Colonic mucosa (tissue), 4 donors: ENCODE results near the gene IMMP2L. TPM values are rescaled to one million over a fixed set of nuclear protein-coding genes. Genes with fewer than 3 reads are reported as not detected.

Experiments used
- DNase-seq: peaks from one replicate; pipeline ENCODE4 v3.0.0-alpha.2; 2020
- H3K27ac ChIP-seq: fragments of 200-600 bp; one replicate; pipeline ENCODE4 v1.8.0; 2021
- H3K27me3 ChIP-seq: fragments of 200-600 bp; one replicate; pipeline ENCODE4 v1.8.0; 2021
- H3K36me3 ChIP-seq: fragments of 200-600 bp; one replicate; pipeline ENCODE4 v1.8.0; 2021
- H3K4me1 ChIP-seq: fragments of 200-600 bp; one replicate; pipeline ENCODE4 v1.8.0; 2021; ENCODE audit warnings: mild to moderate bottlenecking
- H3K4me3 ChIP-seq: fragments of 200-600 bp; one replicate; pipeline ENCODE4 v1.8.0; 2021
- H3K9ac ChIP-seq, 2 donors: one replicate each; pipeline ENCODE4 v1.7.0; 2013; ENCODE audit warnings: control low read depth in 2 of 2, low read depth in 2 of 2, low read length in 2 of 2
- H3K9me3 ChIP-seq: fragments of 200-600 bp; one replicate; pipeline ENCODE4 v1.8.0; 2021
- intact Hi-C: fragments of 100-400 bp; cut with DNase I; formaldehyde crosslinking; loops from one replicate; pipeline ENCODE4 v1.14.1; 2022
- total RNA-seq, 2 donors: library from RNA; stranded (reverse); fragmentation: NEBNext Ultra II Directional in 1 of 2; extraction: Animal tissue kit (Norgen Biotek cat#: 25700) in 1 of 2; gene quantifications; one replicate each; pipeline ENCODE4 v1.2.1, GENCODE V29; 2021
- TF ChIP-seq, protein P1 (sequence below): fragments of 200-600 bp; IDR thresholded peaks from one replicate; pipeline ENCODE4 v1.8.0; 2022; ENCODE audit warnings: antibody characterized with exemption, mild to moderate bottlenecking
- donor health status: healthy.
- donor health status: DM: no; HTN: no; CAD: no.
- donor health status: DM: no; HTN: no; CAD: no.

IMMP2L gene
- total RNA-seq, 2 donors from 2014 or later: 13.4 to 15.4 TPM

DNA sequence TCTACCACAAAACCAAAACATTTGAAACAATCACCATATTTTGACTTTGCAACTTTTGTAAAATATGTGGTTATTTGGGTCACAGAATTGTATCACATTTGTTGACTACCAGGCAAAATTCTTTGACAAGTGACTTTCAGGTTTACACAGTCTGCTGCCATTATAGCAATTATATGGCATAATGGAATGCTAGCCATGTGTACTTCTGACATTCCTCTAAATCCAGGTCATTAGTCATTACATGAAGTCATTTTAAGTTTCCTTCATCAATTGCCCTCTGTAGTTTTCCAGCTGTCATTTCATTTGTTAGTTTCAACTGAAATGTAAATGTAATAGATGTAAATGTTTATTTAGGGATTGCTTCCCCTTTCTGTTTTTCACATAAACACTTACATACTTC lies 137.5 kb downstream of the IMMP2L start:
- Histone ChIP-seq H3K36me3 (no peaks in the 10 kb centered on the region), H3K9me3 (no peaks in the 10 kb centered on the region), H3K4me3 (no peak overlapping the region), H3K27me3 (no peaks in the 10 kb centered on the region), H3K9ac (no peak overlapping the region), H3K27ac (no peak overlapping the region), H3K4me1 (no peaks in the 10 kb centered on the region)
- TF ChIP-seq, protein P1, sequence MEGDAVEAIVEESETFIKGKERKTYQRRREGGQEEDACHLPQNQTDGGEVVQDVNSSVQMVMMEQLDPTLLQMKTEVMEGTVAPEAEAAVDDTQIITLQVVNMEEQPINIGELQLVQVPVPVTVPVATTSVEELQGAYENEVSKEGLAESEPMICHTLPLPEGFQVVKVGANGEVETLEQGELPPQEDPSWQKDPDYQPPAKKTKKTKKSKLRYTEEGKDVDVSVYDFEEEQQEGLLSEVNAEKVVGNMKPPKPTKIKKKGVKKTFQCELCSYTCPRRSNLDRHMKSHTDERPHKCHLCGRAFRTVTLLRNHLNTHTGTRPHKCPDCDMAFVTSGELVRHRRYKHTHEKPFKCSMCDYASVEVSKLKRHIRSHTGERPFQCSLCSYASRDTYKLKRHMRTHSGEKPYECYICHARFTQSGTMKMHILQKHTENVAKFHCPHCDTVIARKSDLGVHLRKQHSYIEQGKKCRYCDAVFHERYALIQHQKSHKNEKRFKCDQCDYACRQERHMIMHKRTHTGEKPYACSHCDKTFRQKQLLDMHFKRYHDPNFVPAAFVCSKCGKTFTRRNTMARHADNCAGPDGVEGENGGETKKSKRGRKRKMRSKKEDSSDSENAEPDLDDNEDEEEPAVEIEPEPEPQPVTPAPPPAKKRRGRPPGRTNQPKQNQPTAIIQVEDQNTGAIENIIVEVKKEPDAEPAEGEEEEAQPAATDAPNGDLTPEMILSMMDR: no peak
- intact Hi-C loops: no loop called here
- no peak for DNase-seq

- TF ChIP-seq, protein P1: no peak
- DNase-seq: no peak
- Histone ChIP-seq H3K9ac (no peak overlapping the region), H3K27ac (no peak overlapping the region), H3K36me3 (no peaks in the 10 kb centered on the region), H3K4me3 (no peak overlapping the region), H3K27me3 (no peaks in the 10 kb centered on the region), H3K9me3 (no peaks in the 10 kb centered on the region), H3K4me1 (no peaks in the 10 kb centered on the region)
- intact Hi-C loops: no loop called here
These were observed 147.9 kb downstream of the IMMP2L start for GRCh38 chr7:111414374-111414773.

DNA sequence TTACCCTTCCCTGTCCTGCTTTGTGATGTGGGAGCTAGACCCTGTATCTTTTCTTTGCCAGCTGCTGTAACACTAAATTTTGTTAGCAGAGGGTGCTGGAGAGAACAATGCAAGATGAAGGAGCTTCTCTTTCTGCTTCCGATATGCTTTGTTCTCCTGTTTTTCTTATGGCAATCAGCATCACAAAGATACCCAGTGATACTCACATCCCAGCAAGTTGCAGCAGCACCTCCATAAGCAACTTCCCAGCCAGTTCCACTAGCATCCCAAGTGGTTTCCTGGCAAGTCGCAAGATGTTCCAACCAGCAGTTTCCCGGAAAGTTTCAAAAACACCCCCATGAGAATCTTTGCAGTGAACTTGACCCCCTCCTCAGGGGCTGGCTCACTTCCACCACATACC lies 148.6 kb downstream of the IMMP2L start:
- Histone ChIP-seq H3K36me3 (no peaks in the 10 kb centered on the region), H3K4me1 (no peaks in the 10 kb centered on the region), H3K4me3 (no peak overlapping the region), H3K9ac (no peak overlapping the region), H3K27ac (no peak overlapping the region), H3K9me3 (no peaks in the 10 kb centered on the region), H3K27me3 (no peaks in the 10 kb centered on the region)
- TF ChIP-seq, protein P1: no peak
- intact Hi-C loops: no loop called here
- no peak for DNase-seq

GRCh38 chr7:111410899-111411298 lies 151.4 kb downstream of the IMMP2L start:
- Histone ChIP-seq H3K4me3 (no peak overlapping the region), H3K9ac (no peak overlapping the region), H3K4me1 (no peaks in the 10 kb centered on the region), H3K9me3 (no peaks in the 10 kb centered on the region), H3K27me3 (no peaks in the 10 kb centered on the region), H3K27ac (no peak overlapping the region), H3K36me3 (no peaks in the 10 kb centered on the region)
- intact Hi-C loops: no loop called here
- TF ChIP-seq, protein P1: no peak
- no peak for DNase-seq

DNA sequence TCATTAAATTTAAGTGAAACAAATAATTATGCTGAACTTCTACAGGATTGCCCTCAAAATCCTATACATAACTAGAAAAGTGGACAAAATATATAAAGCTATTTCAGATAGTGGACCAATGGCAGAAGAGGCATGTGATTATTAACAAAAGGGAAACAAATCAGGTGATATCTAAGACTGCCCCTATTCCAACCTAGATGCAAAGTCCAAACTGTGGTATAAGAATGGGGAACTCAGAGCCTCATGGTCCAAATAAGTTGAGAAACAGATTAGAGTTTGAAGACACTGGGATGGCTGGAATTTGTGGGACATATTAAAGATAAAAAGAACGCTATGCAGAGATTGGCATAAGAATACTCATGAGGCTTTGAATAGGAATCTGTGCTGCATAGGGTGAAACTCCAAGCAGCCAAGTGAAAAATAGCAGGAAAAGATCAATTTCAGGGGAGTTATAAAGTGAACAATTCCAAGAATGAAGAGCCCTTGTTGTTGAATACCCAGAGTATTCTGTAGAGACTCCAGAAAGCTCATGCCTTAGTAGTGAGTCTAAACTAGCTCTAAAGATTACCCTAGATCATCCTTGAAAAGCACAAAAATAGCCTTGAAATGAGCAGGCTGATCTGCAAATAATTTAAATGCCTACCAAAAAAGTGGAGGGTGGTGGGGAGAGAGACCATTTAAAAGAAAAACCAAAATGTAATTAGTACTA lies 152.4 kb downstream of the IMMP2L start:
- H3K36me3 ChIP-seq: no peaks in the 10 kb centered on the region
- TF ChIP-seq, protein P1: no peak
- no peaks in the 10 kb centered on the region for H3K27me3 ChIP-seq
- intact Hi-C loops: no loop called here
- H3K4me1 ChIP-seq: no peaks in the 10 kb centered on the region
- no peak for DNase-seq
- no peak overlapping the region for H3K27ac ChIP-seq
- H3K4me3 ChIP-seq: no peak overlapping the region
- H3K9ac ChIP-seq: no peak overlapping the region
- H3K9me3 ChIP-seq: no peaks in the 10 kb centered on the region
